GM12878 (cell line): ENCODE data around the gene CYP20A1.
"Not testable (repeated sequence)": the region's sequence is repeated elsewhere in the genome, so short reads cannot be mapped to it uniquely, and the experiment has no call there.

Experiments
- BRCA1 ChIP-seq: IDR thresholded peaks from 2 replicates; pipeline ENCODE4 v1.6.1; 2011; ENCODE audit warnings: low read depth, low read length, improper control_type of control experiment
- CTCF ChIP-seq, 3 experiments: IDR thresholded peaks in 2 of 3; conservative IDR thresholded peaks in 1 of 3; 2 replicates each; pipeline ENCODE4 v1.5.1; 2011; ENCODE audit warnings: low read depth in 3 of 3, low read length in 3 of 3, mild to moderate bottlenecking in 3 of 3, control low read depth in 2 of 3, moderate library complexity in 2 of 3, inconsistent platforms in 1 of 3, mixed read lengths in 1 of 3; ENCODE audit not compliant: control insufficient read depth in 2 of 3, insufficient read depth in 1 of 3; ENCODE audit errors: extremely low read depth in 1 of 3
- EP300 ChIP-seq, 2 experiments: fragments of 150-350 bp in 1 of 2; IDR thresholded peaks; 2 replicates each; pipeline ENCODE4 v1.6.1; 2011 to 2012; ENCODE audit warnings: low read depth in 2 of 2, low read length in 2 of 2, borderline replicate concordance in 1 of 2, improper control_type of control experiment in 1 of 2, inconsistent platforms in 1 of 2; ENCODE audit not compliant: control insufficient read depth in 1 of 2
- JUNB ChIP-seq: IDR thresholded peaks from 2 replicates; pipeline ENCODE4 v1.6.1; 2016; ENCODE audit warnings: antibody characterized with exemption, mild to moderate bottlenecking
- MLLT1 ChIP-seq: fragments of 450-650 bp; IDR thresholded peaks from 2 replicates; pipeline ENCODE4 v1.6.1; 2016; ENCODE audit warnings: mild to moderate bottlenecking
- MTA2 ChIP-seq: fragments of 450-650 bp; IDR thresholded peaks from 2 replicates; pipeline ENCODE4 v1.6.1; 2016; ENCODE audit warnings: low read depth, mild to moderate bottlenecking, moderate library complexity
- PBX3 ChIP-seq: IDR thresholded peaks from 2 replicates; pipeline ENCODE4 v1.6.1; 2011; ENCODE audit warnings: mild to moderate bottlenecking, low read depth, low read length, moderate library complexity; ENCODE audit not compliant: insufficient replicate concordance
- POLR2A ChIP-seq: IDR thresholded peaks from 2 replicates; pipeline ENCODE4 v1.6.1; 2011; ENCODE audit warnings: low read depth, mild to moderate bottlenecking, low read length
- POLR2AphosphoS5 ChIP-seq: IDR thresholded peaks from 2 replicates; pipeline ENCODE4 v1.6.1; 2011; ENCODE audit warnings: mild to moderate bottlenecking, low read length, inconsistent platforms
- REST ChIP-seq: IDR thresholded peaks from 2 replicates; pipeline ENCODE4 v1.6.1; 2012; ENCODE audit warnings: mild to moderate bottlenecking, low read depth, low read length
- SIN3A ChIP-seq: IDR thresholded peaks from 2 replicates; pipeline ENCODE4 v1.6.1; 2012; ENCODE audit warnings: low read depth, low read length, improper control_type of control experiment
- SREBF2 ChIP-seq: IDR thresholded peaks from 2 replicates; pipeline ENCODE4 v1.6.1; 2012; ENCODE audit warnings: mild to moderate bottlenecking, low read length
- TBL1XR1 ChIP-seq: IDR thresholded peaks from 2 replicates; pipeline ENCODE4 v1.6.1; 2012; ENCODE audit warnings: low read depth, low read length, improper control_type of control experiment

- TF ChIP-seq POLR2A; MLLT1; PBX3; CTCF (IDR thresholded peaks at IDR 0.05 in 2 of 3, conservative IDR thresholded peaks at IDR 0.05 in 1 of 3; ENCODE audit: control insufficient read depth in 2 of 3, extremely low read depth in 1 of 3, insufficient read depth in 1 of 3, low read depth in 3 of 3, low read length in 3 of 3); JUNB; TBL1XR1; SREBF2; POLR2AphosphoS5; MTA2; EP300 (IDR thresholded peaks at IDR 0.05; ENCODE audit: borderline replicate concordance in 1 of 2, control insufficient read depth in 1 of 2, low read depth in 2 of 2, low read length in 2 of 2); BRCA1; SIN3A; REST: not testable (repeated sequence)
Observed at GRCh38 chr2:203302586-203302985, 63.8 kb downstream of the CYP20A1 start.
